ENCODE data around the gene RREB1. TPM values are rescaled to one million over a fixed set of nuclear protein-coding genes. Genes with fewer than 3 reads are reported as not detected.
"Not testable (repeated sequence)": the region's sequence is repeated elsewhere in the genome, so short reads cannot be mapped to it uniquely, and the experiment has no call there.

The RREB1 gene
- total RNA-seq, 1 donor from 2014 or later, result 12.7 TPM

DNA sequence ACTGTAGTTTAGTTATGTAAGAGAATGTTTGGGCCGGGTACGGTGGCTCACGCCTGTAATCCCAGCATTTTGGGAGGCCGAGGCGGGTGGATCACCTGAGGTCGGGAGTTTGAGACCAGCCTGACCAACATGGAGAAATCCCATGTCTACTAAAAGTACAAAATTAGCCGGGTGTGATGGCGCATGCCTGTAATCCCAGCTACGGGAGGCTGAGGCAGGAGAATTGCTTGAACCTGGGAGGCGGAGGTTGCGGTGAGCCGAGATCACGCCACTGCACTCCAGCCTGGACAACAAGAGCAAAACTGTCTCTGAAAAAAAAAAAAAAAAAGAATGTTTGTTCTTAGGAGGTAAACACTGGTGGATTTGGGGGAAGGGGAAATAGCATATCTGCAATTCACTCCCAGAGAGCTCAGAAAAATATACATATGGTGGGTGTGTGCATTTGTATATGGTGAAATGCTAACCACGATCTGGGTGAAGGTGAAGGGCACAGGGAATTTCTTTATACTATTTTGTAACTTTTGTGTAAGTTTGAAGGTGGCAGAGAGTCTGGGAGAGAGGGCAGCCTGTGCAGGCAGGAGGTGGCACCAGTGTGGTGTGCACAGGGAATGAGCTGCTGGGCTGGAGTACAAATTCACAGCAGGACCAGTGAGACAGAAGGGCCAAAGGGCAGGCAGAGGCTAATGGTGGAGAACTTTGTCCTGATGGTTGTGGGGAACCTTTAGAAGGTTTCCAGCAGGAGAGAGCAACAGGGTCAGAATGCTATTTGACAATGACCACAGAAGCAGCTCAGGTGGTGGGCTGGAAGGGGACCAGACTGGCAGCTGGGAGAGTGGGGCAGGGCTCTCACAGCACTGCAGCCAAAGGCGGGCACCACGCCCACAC is 162.8 kb downstream of the RREB1 start:
- DNase-seq (ENCODE audit: low spot score), result no peak
- Mint-ChIP-seq H3K9me3 (no peaks in the 10 kb centered on the region), H3K36me3 (ENCODE audit: low read depth) (no peaks in the 10 kb centered on the region), H3K27ac (no peak overlapping the region), H3K4me3 (no peak overlapping the region), H3K4me1 (ENCODE audit: low read depth) (no peaks in the 10 kb centered on the region), H3K27me3 (ENCODE audit: insufficient read depth) (no peaks in the 10 kb centered on the region)
- intact Hi-C loops (cut with micrococcal nuclease), result no loop called here

DNA sequence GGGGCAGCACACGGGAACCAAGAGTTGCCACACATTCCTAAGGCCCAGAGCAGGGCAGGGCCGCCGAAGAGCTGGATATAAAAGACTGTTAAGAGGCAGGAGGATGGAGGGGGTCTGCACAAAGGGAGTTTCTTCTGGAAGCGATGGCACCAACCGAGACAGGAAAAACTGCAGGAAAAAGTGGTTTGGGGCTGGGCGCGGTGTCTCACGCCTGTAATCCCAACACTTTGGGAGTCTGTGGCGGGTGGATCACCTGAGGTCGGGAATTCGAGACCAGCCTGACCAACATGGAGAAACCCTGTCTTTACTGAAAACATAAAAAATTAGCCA is 163.4 kb downstream of the RREB1 start:
- DNase-seq (ENCODE audit: low spot score), result no peak
- Mint-ChIP-seq H3K36me3 (ENCODE audit: low read depth) (no peaks in the 10 kb centered on the region), H3K4me1 (ENCODE audit: low read depth) (no peaks in the 10 kb centered on the region), H3K9me3 (no peaks in the 10 kb centered on the region), H3K27ac (no peak overlapping the region), H3K27me3 (ENCODE audit: insufficient read depth) (no peaks in the 10 kb centered on the region), H3K4me3 (no peak overlapping the region)
- intact Hi-C loops (cut with micrococcal nuclease), result no loop called here

DNA sequence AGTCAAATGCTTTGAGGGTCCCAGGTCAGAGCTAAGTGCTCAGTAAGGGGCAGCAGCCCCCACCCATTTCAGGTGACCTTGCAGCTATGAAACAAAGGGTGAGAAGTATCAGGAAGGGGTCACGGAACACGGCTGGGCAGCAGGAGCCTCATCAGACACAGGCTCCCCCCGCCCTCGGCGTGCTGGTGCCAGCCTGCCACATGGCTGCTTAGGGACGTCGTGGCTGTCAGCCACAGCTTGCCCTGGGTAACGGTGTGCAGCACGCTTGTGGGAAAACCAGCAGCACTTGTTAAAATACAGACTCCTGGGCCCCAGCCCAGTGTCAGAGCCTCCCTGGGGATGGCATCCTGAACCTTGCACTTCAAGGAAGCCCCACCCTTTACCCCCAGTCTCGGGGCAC is 165.9 kb downstream of the RREB1 start:
- no peak for DNase-seq (ENCODE audit: low spot score)
- no peak overlapping the region for H3K27ac Mint-ChIP-seq
- H3K4me3 Mint-ChIP-seq, result no peak overlapping the region
- H3K4me1 Mint-ChIP-seq (ENCODE audit: low read depth), result no peaks in the 10 kb centered on the region
- intact Hi-C loops (cut with micrococcal nuclease), result no loop called here
- no peaks in the 10 kb centered on the region for H3K27me3 Mint-ChIP-seq (ENCODE audit: insufficient read depth)
- peaks cover 2% of the 10 kb centered on the region for H3K36me3 Mint-ChIP-seq (ENCODE audit: low read depth)
- H3K9me3 Mint-ChIP-seq, result no peaks in the 10 kb centered on the region

DNA sequence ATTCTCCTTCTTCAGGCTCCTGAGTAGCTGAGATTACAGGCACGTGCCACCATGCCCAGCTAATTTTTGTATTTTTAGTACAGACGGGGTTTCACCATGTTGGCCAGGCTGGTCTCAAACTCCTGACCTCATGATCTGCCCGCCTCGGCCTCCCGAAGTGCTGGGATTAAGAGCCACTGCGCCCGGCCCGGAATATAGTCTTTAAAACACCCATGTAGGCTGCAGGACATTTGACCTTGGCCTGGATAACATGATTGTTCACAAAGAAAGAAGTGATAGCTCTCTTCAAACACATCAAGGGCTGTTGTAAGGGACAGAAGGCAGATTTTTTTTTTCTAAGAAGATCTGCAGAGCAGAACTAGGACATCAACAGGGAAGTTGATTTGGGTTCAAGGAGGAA is 166.8 kb downstream of the RREB1 start:
- H3K4me1 Mint-ChIP-seq (ENCODE audit: low read depth); H3K27ac Mint-ChIP-seq; intact Hi-C loops (cut with micrococcal nuclease); DNase-seq (ENCODE audit: low spot score); H3K9me3 Mint-ChIP-seq; H3K4me3 Mint-ChIP-seq; H3K27me3 Mint-ChIP-seq (ENCODE audit: insufficient read depth); H3K36me3 Mint-ChIP-seq (ENCODE audit: low read depth): not testable (repeated sequence)

DNA sequence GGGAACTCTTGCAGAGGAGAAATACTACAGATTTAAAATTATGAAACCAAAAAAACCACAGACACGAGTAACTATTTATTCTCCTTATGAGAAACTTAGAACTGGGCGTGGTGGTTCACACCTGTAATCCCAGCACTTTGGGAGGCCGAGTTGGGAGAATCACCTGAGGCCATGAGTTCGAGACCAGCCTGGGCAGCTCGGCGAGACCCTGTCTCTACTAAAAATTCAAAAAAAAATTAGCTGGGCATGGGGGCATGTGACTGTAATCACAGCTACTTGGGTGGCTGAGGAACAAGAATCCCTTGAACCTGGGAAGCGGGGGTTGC is 168.4 kb downstream of the RREB1 start:
- peaks cover 2% of the 10 kb centered on the region for H3K4me1 Mint-ChIP-seq (ENCODE audit: low read depth)
- H3K27me3 Mint-ChIP-seq (ENCODE audit: insufficient read depth), result no peaks in the 10 kb centered on the region
- H3K9me3 Mint-ChIP-seq, result no peaks in the 10 kb centered on the region
- H3K36me3 Mint-ChIP-seq (ENCODE audit: low read depth), result peaks cover 4% of the 10 kb centered on the region
- no peak overlapping the region for H3K4me3 Mint-ChIP-seq
- no peak for DNase-seq (ENCODE audit: low spot score)
- intact Hi-C loops (cut with micrococcal nuclease), result loop anchor here (1.0 to 5.0 kb wide), 4 partner anchors 63 to 941 kb away; partner anchors contain the start of genes CAGE1 and RIOK1
- no peak overlapping the region for H3K27ac Mint-ChIP-seq

DNA sequence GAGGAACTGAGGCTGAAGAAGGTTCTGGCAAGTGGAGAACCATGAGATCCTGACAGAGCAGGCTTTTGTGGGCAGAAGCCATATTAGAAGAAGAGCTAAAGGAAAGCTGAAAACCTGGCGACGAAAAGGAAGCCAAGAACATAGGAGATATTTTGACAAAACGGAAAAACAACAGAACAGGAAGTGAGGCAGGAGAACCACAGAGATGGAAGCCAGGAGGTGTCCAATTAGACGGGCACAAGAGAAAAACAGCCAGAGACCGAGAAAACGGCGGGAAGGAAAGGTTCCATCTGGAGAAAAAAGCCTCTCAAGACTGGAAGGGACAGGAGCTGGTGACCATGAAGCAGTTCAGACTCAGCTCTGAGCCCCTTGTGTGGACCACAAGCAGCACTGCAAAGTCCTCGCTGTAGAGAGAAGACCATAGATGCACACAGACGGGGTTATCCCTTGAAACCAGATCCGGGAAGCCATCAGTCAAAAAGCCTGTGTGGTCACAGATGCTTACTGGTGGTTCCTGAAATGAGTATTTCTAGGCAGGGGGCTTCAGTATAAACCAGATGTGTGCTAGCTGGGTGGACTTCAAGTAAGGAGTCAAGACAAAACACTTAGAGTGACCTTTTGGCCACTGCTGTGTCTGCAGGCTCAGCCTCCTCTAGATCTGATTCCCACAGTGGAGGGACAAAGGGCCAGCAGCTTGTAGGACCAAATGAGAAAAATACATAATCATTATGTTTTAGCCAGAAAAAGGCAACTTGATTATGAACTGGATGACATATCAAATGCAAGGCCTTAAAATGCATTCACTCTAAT is 174.5 kb downstream of the RREB1 start:
- H3K4me3 Mint-ChIP-seq, result peak overlapping the region; percentile 38
- DNase-seq (ENCODE audit: low spot score), result no peak
- intact Hi-C loops (cut with micrococcal nuclease), result loop anchor here (2.0 kb wide), 1 partner anchor 30 kb away; the partner anchor contains the start of gene SSR1

DNA sequence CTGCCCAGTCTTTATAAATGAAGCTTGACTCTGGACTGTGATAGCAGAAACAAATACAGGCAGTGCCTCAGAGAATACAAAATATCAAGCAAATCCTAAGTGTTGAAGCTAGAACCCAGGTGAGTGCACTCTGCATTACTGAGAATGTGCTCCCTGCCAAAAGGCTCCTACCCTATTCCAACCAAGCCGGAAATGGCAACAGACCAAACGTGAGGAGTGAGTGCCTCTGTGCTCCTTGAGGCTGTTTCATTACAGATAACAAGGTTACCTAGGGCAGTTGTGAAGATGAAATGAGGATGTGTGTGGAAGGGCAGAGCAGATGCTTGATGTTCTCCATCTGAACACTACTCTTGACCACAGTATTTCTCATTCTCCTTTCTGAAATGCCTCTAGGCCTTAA is 175.9 kb downstream of the RREB1 start:
- Mint-ChIP-seq H3K36me3 (ENCODE audit: low read depth) (peaks cover 29% of the 10 kb centered on the region), H3K27ac (no peak overlapping the region)

More for the DNA sequence above, 174.5 kb downstream of the RREB1 start:
- Mint-ChIP-seq H3K4me1 (ENCODE audit: low read depth) (peaks cover 18% of the 10 kb centered on the region), H3K36me3 (ENCODE audit: low read depth) (peaks cover 25% of the 10 kb centered on the region), H3K27ac (peak overlapping the region; percentile 82), H3K9me3 (no peaks in the 10 kb centered on the region), H3K27me3 (ENCODE audit: insufficient read depth) (no peaks in the 10 kb centered on the region)

DNA sequence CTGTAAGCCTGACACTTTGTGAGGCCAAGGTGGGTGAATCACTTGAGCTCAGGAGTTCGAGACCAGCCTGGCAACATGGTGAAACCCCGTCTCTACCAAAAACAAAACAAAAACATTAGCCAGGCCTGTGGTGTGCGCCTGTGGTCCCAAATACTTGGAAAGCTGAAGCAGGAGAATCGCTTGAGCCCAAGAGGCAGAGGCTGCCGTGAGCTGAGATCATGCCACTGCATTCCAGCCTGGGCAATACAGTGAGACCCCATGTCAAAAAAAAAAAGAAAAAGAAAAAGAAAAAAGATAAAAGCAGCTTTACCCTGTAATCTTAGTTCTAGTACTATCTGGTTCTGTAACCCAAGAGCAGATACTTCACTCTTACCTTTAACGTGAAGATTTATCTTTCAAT is 177.7 kb downstream of the RREB1 start:
- Mint-ChIP-seq H3K4me1 (ENCODE audit: low read depth) (peaks cover 18% of the 10 kb centered on the region), H3K36me3 (ENCODE audit: low read depth) (peaks cover 41% of the 10 kb centered on the region), H3K4me3 (no peak overlapping the region), H3K27ac (no peak overlapping the region), H3K9me3 (no peaks in the 10 kb centered on the region), H3K27me3 (ENCODE audit: insufficient read depth) (no peaks in the 10 kb centered on the region)
- no peak for DNase-seq (ENCODE audit: low spot score)
- intact Hi-C loops (cut with micrococcal nuclease), result no loop called here

More for the DNA sequence above, 175.9 kb downstream of the RREB1 start:
- Mint-ChIP-seq H3K4me3 (no peak overlapping the region), H3K4me1 (ENCODE audit: low read depth) (peaks cover 18% of the 10 kb centered on the region), H3K9me3 (no peaks in the 10 kb centered on the region), H3K27me3 (ENCODE audit: insufficient read depth) (no peaks in the 10 kb centered on the region)
- intact Hi-C loops (cut with micrococcal nuclease), result loop anchor here (2.0 kb wide), 1 partner anchor 29 kb away; the partner anchor contains the start of gene SSR1
- DNase-seq (ENCODE audit: low spot score), result no peak

DNA sequence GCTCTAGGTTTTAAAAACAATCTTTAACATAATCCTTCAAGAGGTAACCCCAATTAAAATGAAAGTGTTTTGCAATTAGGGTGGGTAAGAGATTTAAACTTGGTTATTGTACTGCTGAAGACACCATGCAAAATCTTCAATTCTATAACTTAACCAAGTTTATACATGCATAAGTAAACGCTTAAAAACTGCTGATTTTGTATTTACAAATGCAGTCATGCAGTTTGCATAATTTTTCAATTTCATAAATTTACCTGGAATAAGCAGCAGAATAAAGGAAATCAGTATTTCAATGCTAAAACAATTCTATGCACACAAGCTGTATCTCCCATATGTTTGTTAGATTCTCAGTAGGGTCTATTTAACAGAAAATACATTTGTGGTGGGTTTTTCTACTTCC is 182.3 kb downstream of the RREB1 start:
- Mint-ChIP-seq H3K4me1 (ENCODE audit: low read depth) (peaks cover 4% of the 10 kb centered on the region), H3K36me3 (ENCODE audit: low read depth) (peaks cover 45% of the 10 kb centered on the region), H3K27me3 (ENCODE audit: insufficient read depth) (no peaks in the 10 kb centered on the region)

DNA sequence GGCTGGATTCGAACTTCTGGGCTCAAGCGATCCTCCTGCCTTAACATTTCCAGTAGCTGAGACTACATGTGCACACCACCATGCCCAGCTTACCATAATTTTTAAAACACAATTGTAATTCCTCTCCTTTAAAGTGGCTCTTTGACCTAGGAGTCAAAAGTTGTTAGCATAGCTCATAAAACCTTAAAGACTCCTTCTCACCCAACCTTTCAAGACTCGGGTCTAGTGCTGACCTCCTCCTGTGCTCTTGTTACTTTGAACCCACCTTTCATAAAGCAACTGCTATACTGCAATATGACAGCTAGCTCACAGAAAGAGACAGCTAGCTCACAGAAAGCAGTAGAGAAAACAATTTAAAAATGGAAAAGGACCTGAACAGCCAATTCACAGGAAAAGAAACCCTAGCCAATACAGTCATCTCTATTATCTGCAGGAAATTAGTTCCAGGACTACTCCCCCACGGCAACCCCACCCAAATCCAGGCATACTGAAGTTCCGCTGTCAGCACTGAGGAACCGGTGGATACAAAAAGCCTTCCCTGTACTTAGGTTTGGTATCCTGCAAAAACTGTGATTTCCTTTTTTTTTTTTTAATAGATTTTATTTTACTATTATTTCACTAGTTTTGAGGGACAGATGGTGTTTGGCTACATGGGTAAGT is 185.0 kb downstream of the RREB1 start:
- peaks cover 41% of the 10 kb centered on the region for H3K36me3 Mint-ChIP-seq (ENCODE audit: low read depth)
- DNase-seq (ENCODE audit: low spot score), result no peak
- intact Hi-C loops (cut with micrococcal nuclease), result no loop called here
- H3K9me3 Mint-ChIP-seq, result no peaks in the 10 kb centered on the region
- H3K27me3 Mint-ChIP-seq (ENCODE audit: insufficient read depth), result no peaks in the 10 kb centered on the region
- peaks cover 4% of the 10 kb centered on the region for H3K4me1 Mint-ChIP-seq (ENCODE audit: low read depth)
- H3K4me3 Mint-ChIP-seq, result no peak overlapping the region
- H3K27ac Mint-ChIP-seq, result peak overlapping the region; percentile 20

More for the DNA sequence above, 182.3 kb downstream of the RREB1 start:
- no peak for DNase-seq (ENCODE audit: low spot score)
- Mint-ChIP-seq H3K4me3 (no peak overlapping the region), H3K9me3 (no peaks in the 10 kb centered on the region), H3K27ac (no peak overlapping the region)
- intact Hi-C loops (cut with micrococcal nuclease), result no loop called here

DNA sequence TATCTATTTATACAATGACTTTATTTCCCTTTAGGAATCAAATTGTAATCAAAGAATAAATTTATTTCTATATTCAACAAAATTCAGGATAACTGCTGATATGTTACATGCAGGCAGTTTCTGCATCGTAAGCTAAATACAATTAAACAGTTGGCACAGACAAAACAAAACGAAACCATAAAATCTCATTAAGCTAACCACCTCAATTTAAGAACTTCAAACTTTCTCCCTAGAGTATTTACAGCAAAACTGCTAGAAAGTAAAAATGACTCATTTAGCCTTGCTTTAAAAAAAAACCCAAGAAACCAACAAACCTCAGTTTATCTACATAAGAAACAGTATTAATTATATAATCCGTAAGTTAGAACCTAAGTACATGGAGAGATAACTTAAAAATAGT is 188.2 kb downstream of the RREB1 start:
- DNase-seq (ENCODE audit: low spot score), result no peak
- intact Hi-C loops (cut with micrococcal nuclease), result loop anchor here (2.0 kb wide), 1 partner anchor 17 kb away; the partner anchor contains the start of gene SSR1
- Mint-ChIP-seq H3K36me3 (ENCODE audit: low read depth) (peaks cover 47% of the 10 kb centered on the region), H3K4me3 (no peak overlapping the region), H3K27ac (no peak overlapping the region), H3K27me3 (ENCODE audit: insufficient read depth) (no peaks in the 10 kb centered on the region), H3K4me1 (ENCODE audit: low read depth) (peaks cover 13% of the 10 kb centered on the region), H3K9me3 (no peaks in the 10 kb centered on the region)

DNA sequence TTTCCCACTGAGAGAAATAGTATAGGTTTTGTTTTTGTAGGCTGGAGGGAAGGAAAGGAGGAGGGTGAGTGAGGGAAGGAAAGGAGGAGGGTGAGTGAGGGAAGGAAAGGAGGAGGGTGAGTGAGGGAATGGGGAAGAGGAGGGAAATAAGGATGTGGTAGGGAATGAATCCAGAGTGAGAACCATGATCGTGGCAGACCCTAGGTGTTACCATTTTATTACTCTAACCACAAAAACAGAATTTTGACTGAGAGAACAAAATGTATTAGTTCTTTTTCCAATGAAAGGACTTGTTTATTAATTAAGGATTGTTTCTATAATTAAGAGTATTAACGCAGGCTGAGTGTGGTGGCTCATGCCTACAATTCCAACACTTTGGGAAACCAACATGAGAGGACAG is 188.8 kb downstream of the RREB1 start:
- Mint-ChIP-seq H3K9me3 (no peaks in the 10 kb centered on the region), H3K27ac (no peak overlapping the region)

More for the DNA sequence above, 188.8 kb downstream of the RREB1 start:
- Mint-ChIP-seq H3K27me3 (ENCODE audit: insufficient read depth) (no peaks in the 10 kb centered on the region), H3K36me3 (ENCODE audit: low read depth) (peaks cover 53% of the 10 kb centered on the region), H3K4me1 (ENCODE audit: low read depth) (peaks cover 17% of the 10 kb centered on the region), H3K4me3 (no peak overlapping the region)
- no peak for DNase-seq (ENCODE audit: low spot score)
- intact Hi-C loops (cut with micrococcal nuclease), result loop anchor here (2.0 kb wide), 1 partner anchor 16 kb away; the partner anchor contains the start of gene SSR1
